HEK293 (cell line): ENCODE results near the gene SYNDIG1.

Source experiments
- CTCF ChIA-PET: fragments of 350-600 bp; formaldehyde crosslinking; extraction: SDS; loops from one replicate; lab custom pipeline; 2021; ENCODE audit warnings: antibody characterized with exemption; lab: Yijun Ruan, JAX
- POLR2A ChIA-PET: fragments of 300-600 bp; formaldehyde crosslinking; extraction: SDS; loops from one replicate; lab custom pipeline; 2020; ENCODE audit warnings: antibody characterized with exemption, inconsistent platforms; lab: Yijun Ruan, JAX
- H3K27ac ChIP-seq: fragments of 200-500 bp; sonication (Bioruptor generic); 2 replicates; pipeline ENCODE4 v1.5.1; 2014; ENCODE audit warnings: low read depth, low read length, control low read depth, inconsistent platforms; ENCODE audit errors: extremely low read depth
- H3K36me3 ChIP-seq, 2 experiments: fragments of 200-500 bp in 1 of 2; sonication (Bioruptor generic) in 1 of 2; 1 replicate in 1 of 2; 2 replicates in 1 of 2; pipeline ENCODE4 v1.5.1; 2014 to 2017; ENCODE audit warnings: inconsistent platforms in 2 of 2, low read length in 2 of 2; ENCODE audit not compliant: control insufficient read depth in 2 of 2, insufficient read depth in 1 of 2
- H3K4me1 ChIP-seq: fragments of 200-500 bp; sonication (Bioruptor generic); 2 replicates; pipeline ENCODE4 v1.5.1; 2014; ENCODE audit warnings: mild to moderate bottlenecking, low read length, inconsistent platforms; ENCODE audit not compliant: control insufficient read depth, insufficient read depth
- H3K4me3 ChIP-seq: 2 replicates; pipeline ENCODE4 v1.5.1; 2011; ENCODE audit warnings: low read depth, mild to moderate bottlenecking, control low read depth, low read length, moderate library complexity
- H3K9me3 ChIP-seq: fragments of 200-500 bp; sonication (Bioruptor generic); 2 replicates; pipeline ENCODE4 v1.5.1; 2014; ENCODE audit warnings: low read depth, low read length, inconsistent platforms; ENCODE audit not compliant: control insufficient read depth, insufficient read depth
- GFI1B ChIP-seq: fragments of 450-650 bp; formaldehyde crosslinking; IDR thresholded peaks from 2 replicates; pipeline ENCODE4 v1.5.1; 2016; ENCODE audit warnings: missing biosample characterization, missing genetic modification characterization
- KLF10 ChIP-seq: fragments of 450-650 bp; IDR thresholded peaks from 2 replicates; pipeline ENCODE4 v1.5.1; 2018; ENCODE audit warnings: missing biosample characterization, mild to moderate bottlenecking, missing genetic modification characterization
- MZF1 ChIP-seq: fragments of 450-650 bp; formaldehyde crosslinking; IDR thresholded peaks from 2 replicates; pipeline ENCODE4 v1.5.1; 2017; ENCODE audit warnings: missing biosample characterization, missing genetic modification characterization, borderline replicate concordance
- ZFHX2 ChIP-seq: fragments of 450-650 bp; formaldehyde crosslinking; conservative IDR thresholded peaks from 2 replicates; pipeline ENCODE4 v1.5.1; 2016; ENCODE audit warnings: missing biosample characterization, missing genetic modification characterization
- ZNF133 ChIP-seq: fragments of 450-650 bp; formaldehyde crosslinking; IDR thresholded peaks from 2 replicates; pipeline ENCODE4 v1.5.1; 2016; ENCODE audit warnings: missing biosample characterization, missing genetic modification characterization
- ZNF146 ChIP-seq: fragments of 450-650 bp; formaldehyde crosslinking; IDR thresholded peaks from 2 replicates; pipeline ENCODE4 v1.5.1; 2016; ENCODE audit warnings: missing biosample characterization, missing genetic modification characterization
- ZNF169 ChIP-seq: fragments of 450-650 bp; formaldehyde crosslinking; IDR thresholded peaks from 2 replicates; pipeline ENCODE4 v1.5.1; 2016; ENCODE audit warnings: missing biosample characterization, missing genetic modification characterization
- ZNF19 ChIP-seq: fragments of 450-650 bp; formaldehyde crosslinking; IDR thresholded peaks from 2 replicates; pipeline ENCODE4; 2016; ENCODE audit warnings: missing biosample characterization, missing genetic modification characterization, low read depth
- ZNF202 ChIP-seq: fragments of 450-650 bp; formaldehyde crosslinking; IDR thresholded peaks from 2 replicates; pipeline ENCODE4 v1.5.1; 2016; ENCODE audit warnings: missing biosample characterization, missing genetic modification characterization, borderline replicate concordance
- ZNF350 ChIP-seq: fragments of 450-650 bp; formaldehyde crosslinking; IDR thresholded peaks from 2 replicates; pipeline ENCODE4 v1.5.0; 2017; ENCODE audit warnings: missing biosample characterization, mild to moderate bottlenecking, missing genetic modification characterization
- ZNF416 ChIP-seq: fragments of 450-650 bp; formaldehyde crosslinking; IDR thresholded peaks from 2 replicates; pipeline ENCODE4 v1.5.1; 2016; ENCODE audit warnings: missing biosample characterization, missing genetic modification characterization
- ZNF426 ChIP-seq: fragments of 450-650 bp; formaldehyde crosslinking; IDR thresholded peaks from 2 replicates; pipeline ENCODE4 v1.5.1; 2017; ENCODE audit warnings: missing biosample characterization, missing genetic modification characterization, mild to moderate bottlenecking, inconsistent platforms, moderate library complexity
- ZNF610 ChIP-seq: fragments of 450-650 bp; formaldehyde crosslinking; IDR thresholded peaks from 2 replicates; pipeline ENCODE4 v1.5.1; 2016; ENCODE audit warnings: missing biosample characterization, missing genetic modification characterization, borderline replicate concordance
- ZNF658 ChIP-seq: fragments of 450-650 bp; formaldehyde crosslinking; IDR thresholded peaks from 2 replicates; pipeline ENCODE4; 2016; ENCODE audit warnings: missing biosample characterization, missing genetic modification characterization
- ZNF747 ChIP-seq: fragments of 450-650 bp; formaldehyde crosslinking; IDR thresholded peaks from 2 replicates; pipeline ENCODE4 v1.5.1; 2016; ENCODE audit warnings: missing biosample characterization, missing genetic modification characterization
- TF ChIP-seq, protein P1 (sequence below): fragments of 450-650 bp; IDR thresholded peaks from 2 replicates; pipeline ENCODE4 v1.5.1; 2018; ENCODE audit warnings: missing biosample characterization, missing genetic modification characterization
- TF ChIP-seq, protein P2 (sequence below): fragments of 450-650 bp; formaldehyde crosslinking; conservative IDR thresholded peaks from 2 replicates; pipeline ENCODE4 v1.5.1; 2016; ENCODE audit warnings: low read depth, missing biosample characterization, missing genetic modification characterization
- TF ChIP-seq, protein P3 (sequence below): fragments of 450-650 bp; formaldehyde crosslinking; IDR thresholded peaks from 2 replicates; pipeline ENCODE4 v1.5.1; 2016; ENCODE audit warnings: missing biosample characterization, missing genetic modification characterization
- TF ChIP-seq, protein P4 (sequence below): fragments of 450-650 bp; formaldehyde crosslinking; IDR thresholded peaks from 2 replicates; pipeline ENCODE4 v1.5.1; 2016; ENCODE audit warnings: missing biosample characterization, missing genetic modification characterization
- TF ChIP-seq, protein P5 (sequence below): fragments of 450-650 bp; formaldehyde crosslinking; IDR thresholded peaks from 2 replicates; pipeline ENCODE4 v1.5.1; 2016; ENCODE audit warnings: missing biosample characterization, missing genetic modification characterization

Gene SYNDIG1

DNA sequence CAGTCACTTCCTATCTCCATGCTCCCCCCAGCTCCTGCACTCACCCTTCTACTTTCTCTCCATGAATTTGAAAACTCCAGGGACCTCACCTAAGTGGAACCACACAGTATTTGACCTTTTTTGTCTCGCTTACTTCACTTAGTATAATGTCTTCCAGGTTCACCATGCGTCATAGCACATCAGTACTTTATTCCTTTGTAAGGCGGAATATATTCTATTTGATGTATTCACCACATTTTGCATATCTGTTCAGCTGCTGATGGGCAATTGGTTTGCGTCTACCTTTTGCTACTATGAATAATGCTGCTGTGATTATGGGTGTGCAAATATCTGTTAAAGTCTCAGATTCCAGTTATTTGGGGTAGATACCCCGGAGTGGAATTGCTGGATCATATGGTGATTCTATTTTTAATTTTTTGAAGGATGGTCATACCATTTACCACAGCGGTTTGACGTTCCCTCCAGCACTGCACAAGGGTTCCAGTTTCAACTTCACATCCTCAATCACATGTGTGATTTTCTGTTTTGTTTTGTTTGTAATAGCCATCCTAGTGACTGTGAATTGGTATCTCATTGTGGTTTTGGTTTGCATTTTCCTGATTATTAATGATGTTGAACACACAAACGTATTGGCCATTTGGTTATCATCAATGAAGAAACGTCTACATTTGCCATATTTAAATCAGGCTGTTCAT is 20.3 kb upstream of the SYNDIG1 start:
- TF ChIP-seq ZFHX2 (tag by site-specific recombination) (no peak), ZNF610 (tag by site-specific recombination) (no peak), ZNF133 (no peak), ZNF416 (tag by site-specific recombination) (no peak), ZNF747 (tag by site-specific recombination) (no peak), ZNF350 (tag by site-specific recombination) (no peak), ZNF19 (tag by site-specific recombination) (no peak), KLF10 (tag by site-specific recombination) (no peak), ZNF658 (tag by site-specific recombination) (no peak), ZNF426 (tag by site-specific recombination) (no peak), ZNF202 (tag by site-specific recombination) (no peak), GFI1B (no peak), MZF1 (tag by site-specific recombination) (no peak), ZNF146 (tag by site-specific recombination) (no peak), ZNF169 (no peak)
- TF ChIP-seq, protein P1, sequence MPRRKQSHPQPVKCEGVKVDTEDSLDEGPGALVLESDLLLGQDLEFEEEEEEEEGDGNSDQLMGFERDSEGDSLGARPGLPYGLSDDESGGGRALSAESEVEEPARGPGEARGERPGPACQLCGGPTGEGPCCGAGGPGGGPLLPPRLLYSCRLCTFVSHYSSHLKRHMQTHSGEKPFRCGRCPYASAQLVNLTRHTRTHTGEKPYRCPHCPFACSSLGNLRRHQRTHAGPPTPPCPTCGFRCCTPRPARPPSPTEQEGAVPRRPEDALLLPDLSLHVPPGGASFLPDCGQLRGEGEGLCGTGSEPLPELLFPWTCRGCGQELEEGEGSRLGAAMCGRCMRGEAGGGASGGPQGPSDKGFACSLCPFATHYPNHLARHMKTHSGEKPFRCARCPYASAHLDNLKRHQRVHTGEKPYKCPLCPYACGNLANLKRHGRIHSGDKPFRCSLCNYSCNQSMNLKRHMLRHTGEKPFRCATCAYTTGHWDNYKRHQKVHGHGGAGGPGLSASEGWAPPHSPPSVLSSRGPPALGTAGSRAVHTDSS (tag by site-specific recombination) = no peak
- TF ChIP-seq, protein P2, sequence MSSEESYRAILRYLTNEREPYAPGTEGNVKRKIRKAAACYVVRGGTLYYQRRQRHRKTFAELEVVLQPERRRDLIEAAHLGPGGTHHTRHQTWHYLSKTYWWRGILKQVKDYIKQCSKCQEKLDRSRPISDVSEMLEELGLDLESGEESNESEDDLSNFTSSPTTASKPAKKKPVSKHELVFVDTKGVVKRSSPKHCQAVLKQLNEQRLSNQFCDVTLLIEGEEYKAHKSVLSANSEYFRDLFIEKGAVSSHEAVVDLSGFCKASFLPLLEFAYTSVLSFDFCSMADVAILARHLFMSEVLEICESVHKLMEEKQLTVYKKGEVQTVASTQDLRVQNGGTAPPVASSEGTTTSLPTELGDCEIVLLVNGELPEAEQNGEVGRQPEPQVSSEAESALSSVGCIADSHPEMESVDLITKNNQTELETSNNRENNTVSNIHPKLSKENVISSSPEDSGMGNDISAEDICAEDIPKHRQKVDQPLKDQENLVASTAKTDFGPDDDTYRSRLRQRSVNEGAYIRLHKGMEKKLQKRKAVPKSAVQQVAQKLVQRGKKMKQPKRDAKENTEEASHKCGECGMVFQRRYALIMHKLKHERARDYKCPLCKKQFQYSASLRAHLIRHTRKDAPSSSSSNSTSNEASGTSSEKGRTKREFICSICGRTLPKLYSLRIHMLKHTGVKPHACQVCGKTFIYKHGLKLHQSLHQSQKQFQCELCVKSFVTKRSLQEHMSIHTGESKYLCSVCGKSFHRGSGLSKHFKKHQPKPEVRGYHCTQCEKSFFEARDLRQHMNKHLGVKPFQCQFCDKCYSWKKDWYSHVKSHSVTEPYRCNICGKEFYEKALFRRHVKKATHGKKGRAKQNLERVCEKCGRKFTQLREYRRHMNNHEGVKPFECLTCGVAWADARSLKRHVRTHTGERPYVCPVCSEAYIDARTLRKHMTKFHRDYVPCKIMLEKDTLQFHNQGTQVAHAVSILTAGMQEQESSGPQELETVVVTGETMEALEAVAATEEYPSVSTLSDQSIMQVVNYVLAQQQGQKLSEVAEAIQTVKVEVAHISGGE (tag by site-specific recombination) = no peak
- TF ChIP-seq, protein P3, sequence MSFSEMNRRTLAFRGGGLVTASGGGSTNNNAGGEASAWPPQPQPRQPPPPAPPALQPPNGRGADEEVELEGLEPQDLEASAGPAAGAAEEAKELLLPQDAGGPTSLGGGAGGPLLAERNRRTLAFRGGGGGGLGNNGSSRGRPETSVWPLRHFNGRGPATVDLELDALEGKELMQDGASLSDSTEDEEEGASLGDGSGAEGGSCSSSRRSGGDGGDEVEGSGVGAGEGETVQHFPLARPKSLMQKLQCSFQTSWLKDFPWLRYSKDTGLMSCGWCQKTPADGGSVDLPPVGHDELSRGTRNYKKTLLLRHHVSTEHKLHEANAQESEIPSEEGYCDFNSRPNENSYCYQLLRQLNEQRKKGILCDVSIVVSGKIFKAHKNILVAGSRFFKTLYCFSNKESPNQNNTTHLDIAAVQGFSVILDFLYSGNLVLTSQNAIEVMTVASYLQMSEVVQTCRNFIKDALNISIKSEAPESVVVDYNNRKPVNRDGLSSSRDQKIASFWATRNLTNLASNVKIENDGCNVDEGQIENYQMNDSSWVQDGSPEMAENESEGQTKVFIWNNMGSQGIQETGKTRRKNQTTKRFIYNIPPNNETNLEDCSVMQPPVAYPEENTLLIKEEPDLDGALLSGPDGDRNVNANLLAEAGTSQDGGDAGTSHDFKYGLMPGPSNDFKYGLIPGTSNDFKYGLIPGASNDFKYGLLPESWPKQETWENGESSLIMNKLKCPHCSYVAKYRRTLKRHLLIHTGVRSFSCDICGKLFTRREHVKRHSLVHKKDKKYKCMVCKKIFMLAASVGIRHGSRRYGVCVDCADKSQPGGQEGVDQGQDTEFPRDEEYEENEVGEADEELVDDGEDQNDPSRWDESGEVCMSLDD (tag by site-specific recombination) = no peak
- TF ChIP-seq, protein P4, sequence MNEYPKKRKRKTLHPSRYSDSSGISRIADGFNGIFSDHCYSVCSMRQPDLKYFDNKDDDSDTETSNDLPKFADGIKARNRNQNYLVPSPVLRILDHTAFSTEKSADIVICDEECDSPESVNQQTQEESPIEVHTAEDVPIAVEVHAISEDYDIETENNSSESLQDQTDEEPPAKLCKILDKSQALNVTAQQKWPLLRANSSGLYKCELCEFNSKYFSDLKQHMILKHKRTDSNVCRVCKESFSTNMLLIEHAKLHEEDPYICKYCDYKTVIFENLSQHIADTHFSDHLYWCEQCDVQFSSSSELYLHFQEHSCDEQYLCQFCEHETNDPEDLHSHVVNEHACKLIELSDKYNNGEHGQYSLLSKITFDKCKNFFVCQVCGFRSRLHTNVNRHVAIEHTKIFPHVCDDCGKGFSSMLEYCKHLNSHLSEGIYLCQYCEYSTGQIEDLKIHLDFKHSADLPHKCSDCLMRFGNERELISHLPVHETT = no peak
- TF ChIP-seq, protein P5, sequence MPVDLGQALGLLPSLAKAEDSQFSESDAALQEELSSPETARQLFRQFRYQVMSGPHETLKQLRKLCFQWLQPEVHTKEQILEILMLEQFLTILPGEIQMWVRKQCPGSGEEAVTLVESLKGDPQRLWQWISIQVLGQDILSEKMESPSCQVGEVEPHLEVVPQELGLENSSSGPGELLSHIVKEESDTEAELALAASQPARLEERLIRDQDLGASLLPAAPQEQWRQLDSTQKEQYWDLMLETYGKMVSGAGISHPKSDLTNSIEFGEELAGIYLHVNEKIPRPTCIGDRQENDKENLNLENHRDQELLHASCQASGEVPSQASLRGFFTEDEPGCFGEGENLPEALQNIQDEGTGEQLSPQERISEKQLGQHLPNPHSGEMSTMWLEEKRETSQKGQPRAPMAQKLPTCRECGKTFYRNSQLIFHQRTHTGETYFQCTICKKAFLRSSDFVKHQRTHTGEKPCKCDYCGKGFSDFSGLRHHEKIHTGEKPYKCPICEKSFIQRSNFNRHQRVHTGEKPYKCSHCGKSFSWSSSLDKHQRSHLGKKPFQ (tag by site-specific recombination) = no peak
- no peaks in the 10 kb centered on the region for H3K9me3 ChIP-seq
- no peak overlapping the region for H3K27ac ChIP-seq
- H3K36me3 ChIP-seq = no peaks in the 10 kb centered on the region
- POLR2A ChIA-PET = no interaction called here
- CTCF ChIA-PET = no interaction called here
- no peaks in the 10 kb centered on the region for H3K4me1 ChIP-seq
- H3K4me3 ChIP-seq = no peak overlapping the region
